A204.1 (cell line): ENCODE results near the gene HPF1.
"Not testable (repeated sequence)": the region's sequence is repeated elsewhere in the genome, so short reads cannot be mapped to it uniquely, and the experiment has no call there.

Experiments
- FAIRE-seq: peaks from 2 replicates; lab custom pipeline; 2012; peaks lifted over from hg19 to GRCh38; lab: Jason Lieb, UNC

HPF1 gene

DNA sequence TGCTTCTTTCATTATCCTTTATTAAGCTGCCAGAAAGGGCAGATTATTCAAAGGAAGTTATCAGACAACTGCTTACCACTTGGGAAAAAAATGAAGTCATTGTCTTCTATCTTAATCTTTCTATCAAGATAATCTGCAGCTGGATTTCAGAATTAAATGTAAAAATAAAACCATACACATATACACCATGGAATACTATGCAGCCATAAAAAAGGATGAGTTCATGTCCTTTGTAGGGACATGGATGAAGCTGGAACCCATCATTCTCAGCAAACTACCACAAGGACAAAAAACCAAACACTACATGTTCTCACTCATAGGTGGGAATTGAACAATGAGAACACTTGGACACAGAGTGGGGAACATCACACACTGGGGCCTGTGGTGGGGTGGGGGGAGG is 19.1 kb downstream of the HPF1 start:
- FAIRE-seq: not testable (repeated sequence)

DNA sequence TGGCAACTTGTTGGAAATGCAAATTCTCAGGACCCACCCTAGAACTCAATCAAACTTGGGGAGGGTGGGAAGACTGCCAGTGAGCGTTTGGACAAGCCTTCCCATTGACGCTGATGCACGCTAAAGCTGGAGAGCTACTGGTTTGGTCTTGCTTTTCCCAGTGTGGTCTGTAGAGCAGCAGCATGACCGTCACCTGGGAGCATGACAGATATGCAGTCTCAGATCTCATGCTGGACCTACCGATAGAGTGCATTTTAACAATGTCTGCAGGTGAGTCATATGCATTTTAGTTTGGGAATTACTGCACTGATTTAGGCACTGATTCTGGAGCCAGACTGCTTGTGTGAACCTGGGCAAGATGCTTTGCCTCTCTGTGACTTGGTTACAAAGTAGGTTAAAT is 27.2 kb downstream of the HPF1 start:
- no peak for FAIRE-seq

DNA sequence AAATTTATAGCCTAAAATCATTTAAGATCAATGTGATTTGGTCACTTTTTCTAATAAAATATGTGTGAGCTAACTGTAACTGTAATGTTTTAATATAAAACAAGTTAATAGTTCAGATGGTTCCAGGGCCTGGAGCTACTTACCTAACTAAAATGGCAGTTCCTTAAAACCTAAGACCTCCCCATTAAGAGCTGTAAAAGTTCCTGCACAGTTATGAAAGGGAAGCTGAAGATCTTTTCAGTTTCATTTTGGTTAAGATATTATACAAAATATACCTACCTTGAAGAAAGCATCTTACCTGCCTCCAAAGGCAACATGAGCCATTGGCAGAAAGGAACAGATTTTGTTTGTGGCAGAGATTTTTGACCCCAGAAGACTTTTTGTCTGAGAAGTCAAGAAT is 30.1 kb downstream of the HPF1 start:
- FAIRE-seq: no peak

DNA sequence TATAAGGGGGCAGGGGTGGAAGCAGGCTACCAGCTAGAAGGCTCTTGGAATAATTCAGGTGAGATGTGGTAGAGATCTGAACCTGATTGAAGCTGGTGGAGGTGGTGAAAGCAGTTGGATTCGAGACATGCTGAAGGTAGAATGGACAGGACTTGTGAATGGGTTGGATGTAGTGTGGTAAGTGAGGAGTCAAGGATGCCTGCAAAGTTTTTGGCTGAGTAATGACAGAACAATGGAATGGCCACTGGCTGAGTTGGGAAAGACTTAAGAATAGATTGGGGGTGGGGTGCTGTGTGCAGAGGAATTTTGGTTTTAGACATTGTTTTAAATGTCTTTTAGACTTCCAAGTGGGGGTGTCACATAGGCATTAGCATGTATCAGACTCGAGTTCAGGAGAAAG is 33.5 kb downstream of the HPF1 start:
- FAIRE-seq: no peak

DNA sequence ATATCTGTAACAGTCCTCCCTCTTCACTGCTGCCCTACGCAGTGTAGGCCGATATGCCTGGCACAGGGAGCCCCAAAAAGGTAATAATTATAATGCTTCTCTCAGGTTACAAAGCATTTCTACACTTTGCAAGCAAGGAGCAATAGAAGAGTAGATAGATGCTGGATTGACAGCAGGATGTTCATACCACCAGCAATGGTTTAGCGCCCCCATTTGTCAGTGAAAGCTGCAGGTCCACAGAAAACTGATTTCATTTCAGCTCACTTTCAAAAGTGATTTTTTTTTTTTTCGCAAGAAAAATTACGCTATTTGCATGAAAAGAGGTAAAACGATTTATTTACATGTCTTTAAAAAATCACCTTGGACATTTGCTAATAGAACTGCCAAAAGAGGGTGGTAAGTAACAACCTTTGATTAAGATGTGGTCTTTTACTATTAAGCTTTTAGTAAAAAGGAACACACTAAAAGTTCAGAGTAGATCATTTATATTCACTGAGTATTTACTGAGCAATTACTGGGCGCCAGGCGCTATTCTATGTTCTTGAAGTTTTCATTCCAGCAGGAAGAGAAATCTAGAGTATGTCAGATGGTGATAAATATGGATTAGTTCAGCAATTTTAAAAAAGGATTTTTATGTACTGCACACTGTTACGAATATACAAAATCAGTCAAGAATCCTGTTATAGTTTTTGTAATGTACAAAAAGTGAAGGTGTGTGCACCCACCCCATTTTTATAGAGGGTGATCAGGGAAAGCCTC is 34.4 kb downstream of the HPF1 start:
- no peak for FAIRE-seq

DNA sequence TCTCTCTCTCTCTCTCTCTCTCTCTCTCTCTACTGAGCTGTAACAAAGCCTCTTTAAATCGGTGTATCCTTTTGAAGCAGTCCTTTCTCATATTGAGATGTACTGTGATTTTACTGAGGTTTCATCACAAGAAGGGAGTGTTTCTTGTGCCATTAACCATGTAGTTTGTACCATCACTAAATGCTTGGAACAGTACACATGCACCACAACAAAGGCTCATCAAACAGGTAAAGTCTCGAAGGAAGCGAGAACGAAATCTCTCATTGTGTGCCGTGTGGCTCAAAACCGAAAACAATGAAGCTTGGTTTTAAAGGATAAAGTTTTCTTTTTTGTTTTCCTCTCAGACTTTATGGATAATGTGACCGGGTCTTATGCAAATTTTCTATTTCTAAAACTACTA is 37.2 kb downstream of the HPF1 start:
- no peak for FAIRE-seq

DNA sequence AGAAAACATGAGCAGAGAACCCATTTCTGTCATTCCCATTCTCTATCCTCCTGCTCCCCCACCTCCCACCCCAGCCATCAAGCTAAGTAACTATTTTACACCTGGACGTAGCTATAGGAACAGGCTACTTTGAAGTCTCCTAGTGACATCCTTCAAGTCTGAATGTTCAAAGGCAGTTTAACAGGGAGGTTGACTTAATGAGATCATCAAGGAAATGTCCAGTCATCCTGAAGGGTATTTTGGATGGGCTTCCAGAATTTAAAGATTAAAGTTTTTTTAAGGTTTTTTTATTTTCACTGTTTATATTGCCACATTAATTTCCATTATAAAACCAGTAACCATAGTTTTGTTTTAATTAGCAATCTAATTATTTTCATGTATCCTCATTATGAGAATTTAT is 41.1 kb downstream of the HPF1 start:
- no peak for FAIRE-seq

DNA sequence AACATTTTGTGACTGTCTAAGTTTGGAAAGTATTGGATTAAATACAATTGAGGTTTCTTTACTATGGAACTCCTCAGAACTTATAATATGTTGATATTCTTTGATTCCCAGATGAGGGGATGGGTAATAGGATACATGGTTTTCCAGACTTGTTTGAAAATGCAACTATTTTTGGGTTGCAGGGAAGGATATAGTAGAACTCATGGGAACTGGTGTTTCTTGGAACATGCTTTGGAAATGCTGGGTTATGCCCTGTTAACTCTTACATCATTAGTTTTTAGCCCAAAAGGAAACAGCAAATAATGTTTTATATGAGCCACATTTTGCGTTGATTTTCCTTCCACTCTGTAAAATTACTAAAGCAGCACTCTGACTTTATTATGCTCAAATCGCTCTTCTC is 41.9 kb downstream of the HPF1 start:
- FAIRE-seq: no peak

DNA sequence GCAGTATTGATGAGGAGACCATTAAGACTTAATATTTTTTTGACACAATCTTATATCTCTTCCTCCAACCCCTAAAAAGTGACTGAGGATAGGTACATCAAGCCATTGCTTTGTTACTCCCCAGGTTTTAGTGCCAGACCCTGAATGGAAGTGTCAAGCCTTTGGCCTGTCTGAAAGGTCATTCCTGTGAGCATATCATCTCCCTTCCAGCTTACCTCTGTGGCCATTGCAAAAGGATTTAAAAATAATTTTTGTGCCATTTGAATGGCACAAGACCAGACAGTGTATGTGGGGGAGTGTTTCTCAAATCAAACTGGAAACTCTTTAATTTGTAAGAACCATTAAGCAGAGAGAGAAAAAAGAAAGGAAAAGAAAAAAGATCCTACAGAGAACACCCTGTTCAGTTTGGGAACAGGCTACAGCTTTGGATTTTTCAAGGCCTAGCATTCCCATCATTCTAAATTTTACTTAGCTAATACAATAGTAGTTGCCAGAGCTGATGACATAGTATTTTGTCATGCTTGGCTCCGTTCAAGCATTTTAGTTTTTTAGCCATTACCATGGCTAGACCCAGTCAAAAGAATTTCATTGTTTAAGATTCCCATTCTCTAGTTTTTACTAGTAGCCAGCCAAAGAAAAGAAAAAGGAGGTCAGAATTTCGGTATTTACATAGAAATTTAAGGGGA is 49.6 kb downstream of the HPF1 start:
- FAIRE-seq: no peak

DNA sequence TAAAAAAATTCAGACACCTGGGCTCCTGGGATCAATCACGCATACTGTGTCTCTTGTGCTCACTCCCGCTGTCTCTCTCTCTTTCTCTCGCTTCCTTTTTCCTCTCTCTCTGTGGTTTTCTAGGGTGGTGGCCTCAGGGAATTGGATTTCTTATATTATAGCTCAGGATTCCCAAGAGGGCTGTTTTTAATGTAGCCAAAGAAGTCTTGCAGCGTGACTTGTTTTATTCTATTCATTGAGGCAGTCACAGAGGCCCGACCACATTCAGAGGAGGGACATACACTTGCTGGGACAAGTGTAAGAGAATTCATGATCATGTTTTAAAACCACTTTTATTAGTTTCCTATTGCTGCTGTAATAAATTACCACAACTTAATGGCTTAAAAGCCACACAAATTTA is 59.4 kb downstream of the HPF1 start:
- no peak for FAIRE-seq

DNA sequence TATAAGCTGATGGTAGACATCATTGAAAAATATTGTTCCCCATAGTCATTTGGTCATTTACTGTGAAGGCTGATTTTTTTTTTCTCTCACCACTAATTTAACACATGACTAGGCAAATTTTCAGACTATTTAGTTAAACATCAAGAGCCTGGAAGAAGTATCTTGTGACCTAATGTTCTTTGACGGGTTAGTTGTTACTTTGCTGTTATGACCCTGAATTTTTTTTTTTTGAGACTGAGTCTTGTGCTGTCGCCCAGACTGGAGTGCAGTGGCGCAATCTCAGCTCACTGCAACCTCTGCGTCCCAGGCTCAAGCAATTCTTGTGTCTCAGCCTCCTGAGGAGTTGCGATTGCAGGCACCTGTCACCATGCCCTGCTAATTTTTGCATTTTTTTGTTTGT is 67.0 kb downstream of the HPF1 start:
- FAIRE-seq: no peak

DNA sequence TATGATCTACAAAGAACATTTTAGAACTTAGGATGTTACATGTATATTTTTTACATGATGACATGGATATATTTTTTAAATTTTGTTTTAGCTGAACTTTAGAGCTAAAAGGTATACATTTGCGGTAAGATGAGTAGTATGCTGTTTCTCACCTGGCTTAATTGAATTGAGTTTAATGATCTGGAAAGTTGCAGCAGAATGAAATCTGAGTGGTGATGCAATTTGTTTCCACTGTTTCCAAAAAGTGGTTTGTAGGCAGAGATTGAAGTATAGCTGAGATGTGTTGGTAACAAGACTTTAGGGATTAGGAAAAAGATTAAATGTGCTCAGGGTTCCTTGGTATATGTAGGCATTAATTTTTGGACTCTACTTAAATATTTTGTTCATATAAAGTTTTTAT is 68.1 kb downstream of the HPF1 start:
- FAIRE-seq: no peak

DNA sequence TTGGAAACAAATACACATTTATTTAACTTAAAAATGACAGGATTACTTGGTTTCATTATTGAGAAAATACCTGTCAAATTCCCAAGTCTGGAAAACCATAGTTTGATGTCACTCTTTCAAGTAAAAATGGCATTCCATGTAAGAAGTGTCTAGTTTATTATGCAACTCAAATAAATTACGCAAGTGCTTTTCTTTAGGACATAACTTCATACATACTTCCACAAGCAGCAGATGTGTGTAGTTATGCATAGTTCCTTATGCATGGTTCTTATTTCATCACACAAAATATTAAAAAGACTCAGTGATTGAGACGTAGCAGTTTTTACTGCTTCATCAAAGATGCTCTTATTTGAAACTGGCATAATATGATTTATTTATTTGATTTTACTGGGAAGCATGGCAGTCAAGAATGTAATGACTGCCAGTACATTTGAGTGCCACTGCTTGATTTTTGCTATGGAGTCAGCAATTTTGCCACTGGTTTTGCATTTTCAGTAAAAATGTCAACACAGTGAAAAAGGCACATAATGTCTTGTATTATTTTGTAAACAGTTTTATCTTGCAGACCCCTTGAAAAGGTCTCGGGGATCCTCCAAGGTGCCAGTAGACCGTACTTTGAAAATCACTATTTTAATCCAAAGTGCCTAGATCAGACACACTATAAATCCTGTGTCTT is 75.2 kb downstream of the HPF1 start:
- FAIRE-seq: no peak
